Astrocyte of the spinal cord (primary cell): ENCODE results near the gene NSUN5.

Experiments used
- DNase-seq: peaks from one replicate; pipeline ENCODE4 v3.0.0; 2011; ENCODE audit warnings: low read depth, low spot score
- H3K4me3 ChIP-seq: 2 replicates; pipeline ENCODE4 v1.5.1; 2011; ENCODE audit warnings: low read depth, mild to moderate bottlenecking, low read length, moderate library complexity
- in situ Hi-C: cut with HindIII; loops from 2 replicates; pipeline ENCODE4 v1.10.0; 2017; ENCODE audit warnings: low sequenced_read_pairs
- TF ChIP-seq, protein P1 (sequence below): IDR thresholded peaks from 2 replicates; pipeline ENCODE4 v1.5.1; 2012; ENCODE audit warnings: low read depth, mild to moderate bottlenecking, low read length, inconsistent platforms

The NSUN5 gene

GRCh38 chr7:73351447-73352167 is 43.0 kb upstream of the NSUN5 start:
- in situ Hi-C loops: no loop called here
- TF ChIP-seq, protein P1, sequence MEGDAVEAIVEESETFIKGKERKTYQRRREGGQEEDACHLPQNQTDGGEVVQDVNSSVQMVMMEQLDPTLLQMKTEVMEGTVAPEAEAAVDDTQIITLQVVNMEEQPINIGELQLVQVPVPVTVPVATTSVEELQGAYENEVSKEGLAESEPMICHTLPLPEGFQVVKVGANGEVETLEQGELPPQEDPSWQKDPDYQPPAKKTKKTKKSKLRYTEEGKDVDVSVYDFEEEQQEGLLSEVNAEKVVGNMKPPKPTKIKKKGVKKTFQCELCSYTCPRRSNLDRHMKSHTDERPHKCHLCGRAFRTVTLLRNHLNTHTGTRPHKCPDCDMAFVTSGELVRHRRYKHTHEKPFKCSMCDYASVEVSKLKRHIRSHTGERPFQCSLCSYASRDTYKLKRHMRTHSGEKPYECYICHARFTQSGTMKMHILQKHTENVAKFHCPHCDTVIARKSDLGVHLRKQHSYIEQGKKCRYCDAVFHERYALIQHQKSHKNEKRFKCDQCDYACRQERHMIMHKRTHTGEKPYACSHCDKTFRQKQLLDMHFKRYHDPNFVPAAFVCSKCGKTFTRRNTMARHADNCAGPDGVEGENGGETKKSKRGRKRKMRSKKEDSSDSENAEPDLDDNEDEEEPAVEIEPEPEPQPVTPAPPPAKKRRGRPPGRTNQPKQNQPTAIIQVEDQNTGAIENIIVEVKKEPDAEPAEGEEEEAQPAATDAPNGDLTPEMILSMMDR: no peak
- H3K4me3 ChIP-seq: no peak overlapping the region

GRCh38 chr7:73350306-73351068 is 41.9 kb upstream of the NSUN5 start:
- DNase-seq: no peak
- in situ Hi-C loops: no loop called here
- TF ChIP-seq, protein P1: no peak
- no peak overlapping the region for H3K4me3 ChIP-seq

More at GRCh38 chr7:73351447-73352167, 43.0 kb upstream of the NSUN5 start:
- peak; percentile 19 for DNase-seq

- DNase-seq: no peak
- TF ChIP-seq, protein P1: no peak
- no peak overlapping the region for H3K4me3 ChIP-seq
- in situ Hi-C loops: no loop called here
Observed at GRCh38 chr7:73349763-73350162, 41.1 kb upstream of the NSUN5 start.

GRCh38 chr7:73345951-73346350 is 37.3 kb upstream of the NSUN5 start:
- DNase-seq: no peak
- in situ Hi-C loops: no loop called here
- TF ChIP-seq, protein P1: no peak
- H3K4me3 ChIP-seq: no peak overlapping the region

GRCh38 chr7:73345538-73345937 is 36.9 kb upstream of the NSUN5 start:
- in situ Hi-C loops: no loop called here
- TF ChIP-seq, protein P1: no peak

DNA sequence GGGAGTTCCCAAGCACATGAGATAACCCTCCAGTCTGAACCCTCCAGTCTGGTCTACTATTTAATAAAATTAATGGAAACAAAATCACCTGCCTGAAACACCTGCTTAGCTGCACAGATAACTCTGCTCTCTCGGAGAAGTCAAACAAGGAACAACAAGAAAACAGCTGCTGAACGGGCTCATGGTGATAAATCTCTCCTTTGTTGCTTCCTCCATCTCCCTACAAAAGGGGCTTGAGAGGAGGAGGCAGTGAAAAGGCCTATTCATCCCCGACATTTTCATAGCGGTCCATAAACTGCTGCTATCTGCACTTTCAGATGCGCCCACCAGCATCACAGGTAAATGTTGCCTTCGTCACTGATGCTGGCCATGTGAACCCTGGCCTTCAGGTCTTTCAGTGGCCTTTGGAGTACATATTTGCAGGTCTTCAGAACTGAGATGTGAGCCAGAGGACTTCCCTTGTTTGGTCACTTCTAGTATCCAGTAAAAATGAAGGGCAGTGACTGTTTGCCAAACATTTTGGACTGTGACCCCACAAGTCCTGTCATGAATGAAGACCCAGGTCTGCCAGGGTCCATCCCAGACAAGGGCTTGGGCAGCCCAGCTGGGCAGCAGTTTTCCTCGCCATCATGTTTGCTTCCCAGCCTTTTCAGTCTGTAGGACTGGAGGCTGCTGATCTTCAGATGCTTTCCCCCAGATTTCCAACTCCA is 35.2 kb upstream of the NSUN5 start:
- TF ChIP-seq, protein P1: no peak
- H3K4me3 ChIP-seq: no peak overlapping the region
- in situ Hi-C loops: no loop called here
- DNase-seq: no peak

More at GRCh38 chr7:73345538-73345937, 36.9 kb upstream of the NSUN5 start:
- H3K4me3 ChIP-seq: no peak overlapping the region
- DNase-seq: no peak
